GM23338 (cell line): ENCODE results near the gene CFAP299. TPM values are rescaled to one million over a fixed set of nuclear protein-coding genes. Genes with fewer than 3 reads are reported as not detected.

ENCODE experiments used
- ATAC-seq: fragments of 200-7000 bp; cut with Tn5 transposase; 3 replicates; pipeline ENCODE4 v1.9.1; 2020
- DNase-seq: peaks from one replicate; pipeline ENCODE4 v3.0.0-alpha.2; 2015; ENCODE audit warnings: low spot score
- H2AFZ ChIP-seq: fragments of 200-600 bp; sonication (generic); 2 replicates; pipeline ENCODE4 v1.8.0; 2016; ENCODE audit warnings: antibody characterized with exemption, mild to moderate bottlenecking, moderate library complexity
- H3F3A ChIP-seq: fragments of 200-600 bp; sonication (generic); replicated peaks from 2 replicates; pipeline ENCODE4 v1.8.0; 2017; ENCODE audit warnings: antibody characterized with exemption, mixed run types, low read depth
- H3K27ac ChIP-seq: fragments of 200-600 bp; sonication (generic); 2 replicates; pipeline ENCODE4 v1.6.1; 2016; ENCODE audit warnings: low read depth
- H3K27me3 ChIP-seq: fragments of 200-600 bp; sonication (generic); 2 replicates; pipeline ENCODE4 v1.8.0; 2016; ENCODE audit warnings: mild to moderate bottlenecking, mixed run types, moderate library complexity; ENCODE audit not compliant: insufficient read depth
- H3K36me3 ChIP-seq: fragments of 200-600 bp; sonication (generic); 2 replicates; pipeline ENCODE4 v1.8.0; 2016; ENCODE audit warnings: mild to moderate bottlenecking; ENCODE audit not compliant: insufficient read depth
- H3K4me1 ChIP-seq: fragments of 200-600 bp; sonication (generic); 2 replicates; pipeline ENCODE4 v1.8.0; 2016; ENCODE audit warnings: mild to moderate bottlenecking, moderate library complexity; ENCODE audit not compliant: insufficient read depth
- H3K4me2 ChIP-seq: fragments of 200-600 bp; sonication (generic); 2 replicates; pipeline ENCODE4 v1.7.1; 2017; ENCODE audit warnings: mixed run types
- H3K4me3 ChIP-seq: fragments of 200-600 bp; sonication (generic); 2 replicates; pipeline ENCODE4 v1.6.1; 2016; ENCODE audit warnings: mixed run types
- H3K79me2 ChIP-seq: fragments of 200-600 bp; sonication (generic); replicated peaks from 2 replicates; pipeline ENCODE4 v1.8.0; 2017; ENCODE audit warnings: mild to moderate bottlenecking; ENCODE audit not compliant: insufficient read depth
- H3K9me2 ChIP-seq: fragments of 200-600 bp; sonication (generic); 2 replicates; pipeline ENCODE4 v1.8.0; 2017; ENCODE audit not compliant: insufficient read depth
- H4K20me1 ChIP-seq: fragments of 200-600 bp; sonication (generic); replicated peaks from 2 replicates; pipeline ENCODE4 v1.8.0; 2017; ENCODE audit warnings: mild to moderate bottlenecking; ENCODE audit not compliant: insufficient read depth
- H3K27ac Mint-ChIP-seq: 2 replicates; pipeline ENCODE4 v1.8.0; 2020; ENCODE audit warnings: inconsistent platforms, mild to moderate bottlenecking, moderate library complexity, mixed read lengths
- H3K27me3 Mint-ChIP-seq: 3 replicates; pipeline ENCODE4 v1.8.0; 2022; ENCODE audit warnings: low read depth, mild to moderate bottlenecking, moderate library complexity, mixed read lengths, inconsistent platforms; ENCODE audit not compliant: insufficient read depth, poor library complexity
- H3K36me3 Mint-ChIP-seq: 3 replicates; pipeline ENCODE4 v1.8.0; 2021; ENCODE audit warnings: low read depth, mild to moderate bottlenecking, inconsistent platforms, moderate library complexity, mixed read lengths
- H3K4me1 Mint-ChIP-seq: 3 replicates; pipeline ENCODE4 v1.8.0; 2020; ENCODE audit warnings: mild to moderate bottlenecking, inconsistent platforms, mixed read lengths
- H3K4me3 Mint-ChIP-seq: 3 replicates; pipeline ENCODE4 v1.8.0; 2021; ENCODE audit warnings: moderate library complexity, mild to moderate bottlenecking, inconsistent platforms, mixed read lengths
- H3K9me3 Mint-ChIP-seq: 3 replicates; pipeline ENCODE4 v1.8.0; 2020; ENCODE audit warnings: moderate library complexity, mild to moderate bottlenecking, inconsistent platforms, mixed read lengths
- CREB1 ChIP-seq: fragments of 250-450 bp; sonication (Bioruptor Pico); IDR thresholded peaks from 2 replicates; pipeline ENCODE4 v1.5.0; 2020; ENCODE audit warnings: low read depth, mild to moderate bottlenecking, moderate library complexity
- CTCF ChIP-seq, 2 experiments: fragments of 200-600 bp in 1 of 2; sonication (generic) in 1 of 2; conservative IDR thresholded peaks; 2 replicates each; pipeline versions ENCODE4 v1.5.1 to v1.6.1; 2016 to 2017; ENCODE audit warnings: antibody characterized with exemption in 2 of 2, low read depth in 2 of 2, mild to moderate bottlenecking in 2 of 2, moderate library complexity in 1 of 2
- ETS1 ChIP-seq: IDR thresholded peaks from 2 replicates; pipeline ENCODE4 v1.6.1; 2016; ENCODE audit warnings: antibody characterized with exemption
- EZH2 ChIP-seq: fragments of 200-600 bp; sonication (generic); IDR thresholded peaks from one replicate; pipeline ENCODE4 v1.8.0; 2017; ENCODE audit warnings: antibody characterized with exemption, mild to moderate bottlenecking, low read depth; ENCODE audit not compliant: unreplicated experiment
- EZH2phosphoT487 ChIP-seq: fragments of 200-600 bp; sonication (generic); IDR thresholded peaks from one replicate; pipeline ENCODE4 v1.8.1; 2018; ENCODE audit warnings: antibody characterized with exemption; ENCODE audit not compliant: unreplicated experiment
- JUNB ChIP-seq: IDR thresholded peaks from one replicate; pipeline ENCODE4 v1.6.1; 2016; ENCODE audit warnings: antibody characterized with exemption; ENCODE audit not compliant: unreplicated experiment
- NANOG ChIP-seq: IDR thresholded peaks from 2 replicates; pipeline ENCODE4 v1.6.1; 2016; ENCODE audit warnings: antibody characterized with exemption, borderline replicate concordance
- POLR2AphosphoS5 ChIP-seq: IDR thresholded peaks from 2 replicates; pipeline ENCODE4 v1.6.1; 2016; ENCODE audit warnings: antibody characterized with exemption, low read depth
- REST ChIP-seq: IDR thresholded peaks from one replicate; pipeline ENCODE4 v1.6.1; 2018; ENCODE audit warnings: antibody characterized with exemption; ENCODE audit not compliant: unreplicated experiment
- STAT1 ChIP-seq: IDR thresholded peaks from one replicate; pipeline ENCODE4 v1.6.1; 2016; ENCODE audit warnings: antibody characterized with exemption; ENCODE audit not compliant: unreplicated experiment
- ZNF114 ChIP-seq: fragments of 250-450 bp; sonication (Bioruptor Pico); IDR thresholded peaks from 2 replicates; pipeline ENCODE4 v1.5.0; 2020; ENCODE audit warnings: mild to moderate bottlenecking, moderate library complexity
- ZNF331 ChIP-seq: fragments of 250-450 bp; sonication (Bioruptor Pico); IDR thresholded peaks from 2 replicates; pipeline ENCODE4 v1.5.0; 2020; ENCODE audit warnings: low read depth, mild to moderate bottlenecking, moderate library complexity
- ZNF462 ChIP-seq: fragments of 250-450 bp; sonication (Bioruptor Pico); IDR thresholded peaks from 2 replicates; pipeline ENCODE4 v1.5.0; 2020; ENCODE audit warnings: mild to moderate bottlenecking, moderate library complexity
- polyA plus RNA-seq: library from polyadenylated mRNA; unstranded; fragments of >200 nt; fragmentation: Nextera tagmentation; extraction: Ambion mirVana; gene quantifications from 2 replicates; pipeline ENCODE4 v1.2.1, GENCODE V29; 2016
- total RNA-seq: library from RNA; depleted of rRNA; stranded (reverse); fragments of >200 nt; shearing (Covaris generic); gene quantifications from 2 replicates; pipeline ENCODE4 v1.2.3, GENCODE V29; 2014

CFAP299 gene
- total and polyA plus RNA-seq, 2 experiments from 2014 or later = not detected

GRCh38 chr4:80839281-80839680 is 503.8 kb downstream of the CFAP299 start:
- no peaks in the 10 kb centered on the region for H3K4me1 ChIP-seq
- DNase-seq (no peak), ATAC-seq (no peak)
- Mint-ChIP-seq H3K4me1 (no peaks in the 10 kb centered on the region), H3K36me3 (no peaks in the 10 kb centered on the region), H3K9me3 (no peaks in the 10 kb centered on the region; the same call in 2 of the 3 replicates), H3K4me3 (no peak overlapping the region), H3K27ac (no peak overlapping the region), H3K27me3 (no peaks in the 10 kb centered on the region)
- H3K4me2 ChIP-seq = no peak overlapping the region
- no peaks in the 10 kb centered on the region for H3K9me2 ChIP-seq
- H3F3A ChIP-seq = no peaks in the 10 kb centered on the region
- H3K27me3 ChIP-seq = no peaks in the 10 kb centered on the region
- no peaks in the 10 kb centered on the region for H3K36me3 ChIP-seq
- no peak overlapping the region for H3K4me3 ChIP-seq
- H2AFZ ChIP-seq = no peak overlapping the region
- H4K20me1 ChIP-seq = no peaks in the 10 kb centered on the region
- H3K79me2 ChIP-seq = no peaks in the 10 kb centered on the region
- no peak overlapping the region for H3K27ac ChIP-seq
- TF ChIP-seq NANOG (no peak), ZNF114 (CRISPR knock-in tag) (no peak), CTCF (conservative IDR thresholded peaks at IDR 0.05; ENCODE audit: low read depth in 2 of 2) (no peak), REST (no peak), EZH2phosphoT487 (no peak), ZNF331 (CRISPR knock-in tag) (no peak), POLR2AphosphoS5 (no peak), STAT1 (no peak), JUNB (no peak), ZNF462 (CRISPR knock-in tag) (no peak), CREB1 (CRISPR knock-in tag) (no peak), EZH2 (no peak), ETS1 (no peak)
